HG03354 (cell line): ENCODE measurements around the gene SMCHD1.

Experiments
- ATAC-seq: cut with Tn5 transposase; IDR thresholded peaks from one replicate; pipeline ENCODE4 v1.9.1; 2021; ENCODE audit warnings: mild to moderate bottlenecking; ENCODE audit not compliant: unreplicated experiment, poor library complexity, severe bottlenecking

The SMCHD1 gene

GRCh38 chr18:2655178-2655953, at the start of gene SMCHD1:
SMCHD1 (plus strand) TSS chr18:2655726; CDS start chr18:2656076, 350 bp downstream.
- ATAC-seq: peak; percentile 70

- no peak for ATAC-seq
These were observed 49.2 kb upstream of the SMCHD1 start for GRCh38 chr18:2606335-2606734.

- no peak for ATAC-seq
These were observed 45.9 kb upstream of the SMCHD1 start for GRCh38 chr18:2609604-2610003.

DNA sequence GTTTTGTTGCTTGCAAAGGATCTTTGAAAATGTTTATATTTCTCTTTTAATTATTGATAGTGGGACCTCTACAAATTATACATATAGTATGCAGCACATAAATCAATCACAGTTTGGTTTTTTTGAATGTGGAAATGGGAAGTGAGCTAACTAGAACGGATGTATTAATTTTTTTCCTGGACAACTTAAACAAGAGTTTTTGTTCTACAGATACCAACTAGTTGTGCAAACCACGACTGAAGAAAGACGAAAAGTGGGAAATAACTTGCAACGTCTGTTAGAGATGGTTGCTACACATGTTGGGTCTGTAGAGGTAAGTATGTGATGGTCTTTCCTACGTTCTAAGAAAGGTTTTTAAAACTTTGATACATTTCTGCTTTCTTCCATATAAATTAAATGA, 45.0 kb upstream of the SMCHD1 start:
- no peak for ATAC-seq

DNA sequence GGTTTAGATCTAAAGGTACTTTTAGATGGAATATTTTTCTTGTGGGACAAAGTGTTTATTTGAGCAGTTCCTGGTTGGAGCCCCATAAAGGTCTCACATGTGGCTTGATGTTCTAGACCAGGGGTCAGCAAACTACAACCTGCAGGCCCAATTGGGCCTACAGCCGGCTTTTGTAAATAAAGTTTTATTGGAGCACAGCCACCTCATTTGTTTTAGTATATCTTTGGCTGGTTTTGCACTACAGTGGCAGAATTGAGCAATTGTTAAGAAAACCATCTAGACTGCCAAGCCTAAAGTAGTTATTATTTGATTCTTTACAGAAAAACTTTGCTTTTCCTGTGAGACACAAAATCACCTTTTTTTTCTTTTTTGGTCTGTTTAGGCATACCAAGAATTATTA, 42.5 kb upstream of the SMCHD1 start:
- no peak for ATAC-seq

- no peak for ATAC-seq
These were observed 38.0 kb upstream of the SMCHD1 start for GRCh38 chr18:2617401-2617998.

DNA sequence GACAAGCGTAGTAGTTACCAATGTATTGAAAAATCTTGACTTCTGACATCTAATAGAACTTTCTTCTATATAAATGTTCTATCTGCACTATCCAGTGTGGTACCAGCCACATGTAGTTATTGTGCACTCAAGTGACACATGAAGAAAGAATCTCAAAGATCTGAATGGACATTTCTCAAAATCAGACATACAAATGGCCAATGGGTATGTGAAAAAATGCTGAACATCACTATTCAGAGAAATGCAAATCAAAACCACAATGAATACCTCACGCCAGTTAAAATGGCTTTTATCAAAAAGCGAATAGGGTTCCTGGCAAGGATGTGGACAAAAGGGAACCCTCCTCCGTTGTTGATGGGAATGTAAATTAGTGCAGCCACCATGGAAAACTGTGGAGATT, 37.5 kb upstream of the SMCHD1 start:
- no peak for ATAC-seq

DNA sequence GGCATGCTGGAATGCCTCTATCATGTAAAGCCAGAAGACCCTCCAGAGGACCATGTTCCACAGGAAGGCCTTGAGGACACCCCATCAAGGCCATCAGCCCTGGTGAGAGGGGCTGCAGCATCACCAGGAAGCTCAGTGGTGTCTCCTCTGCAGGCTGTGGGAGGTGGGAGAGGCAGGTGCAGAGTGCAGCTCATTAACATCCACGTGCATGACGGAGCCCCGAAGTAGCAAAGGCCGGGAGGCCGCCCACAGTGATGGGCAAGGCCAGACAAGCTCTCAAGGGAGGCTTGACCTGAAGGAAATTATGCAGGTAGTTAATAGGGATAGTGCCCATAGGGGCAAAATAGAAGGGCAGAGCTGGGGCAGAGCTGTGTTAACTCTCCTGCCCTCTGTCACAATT, 30.3 kb upstream of the SMCHD1 start:
- no peak for ATAC-seq

DNA sequence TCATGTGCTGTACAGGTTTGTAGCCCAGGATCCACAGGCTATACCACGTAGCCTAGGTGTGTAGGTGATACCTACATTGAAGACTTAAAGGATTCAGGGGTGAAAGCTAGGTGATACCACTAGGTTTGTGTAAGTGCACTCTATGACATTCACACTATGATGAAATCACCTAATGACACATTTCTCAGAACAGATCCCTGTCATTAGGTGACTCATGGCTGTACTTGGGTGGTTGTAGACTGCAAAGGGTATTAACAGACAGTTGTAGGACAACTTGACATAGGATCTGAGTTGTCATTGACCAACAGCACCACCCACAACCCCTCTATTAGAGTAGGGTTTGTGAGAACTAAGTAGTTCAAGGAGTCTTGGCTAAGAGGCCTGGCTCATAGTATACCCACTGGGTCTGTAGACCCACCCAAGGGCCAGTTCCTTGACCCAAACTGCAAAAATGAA, 27.7 kb upstream of the SMCHD1 start:
- ATAC-seq: peak; percentile 63

DNA sequence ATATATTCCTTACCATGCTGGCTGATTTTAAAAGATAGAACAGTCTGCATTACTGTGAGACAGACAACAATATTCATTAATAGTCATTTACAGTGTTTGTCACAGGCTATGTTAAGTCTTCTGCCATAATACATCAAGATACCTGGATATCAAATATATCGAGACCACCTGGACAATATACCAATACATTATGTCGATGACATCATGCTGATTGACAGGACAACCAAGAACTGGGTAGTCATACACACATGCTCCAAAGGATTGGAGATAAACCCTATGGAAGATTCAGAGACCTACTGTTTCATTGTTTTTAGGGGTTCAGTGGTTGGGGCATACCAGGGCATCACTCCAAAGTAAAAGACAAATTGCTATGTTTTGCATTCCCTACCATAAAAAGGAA, 26.5 kb upstream of the SMCHD1 start:
- ATAC-seq: no peak

- ATAC-seq: no peak
These were observed 19.9 kb upstream of the SMCHD1 start for GRCh38 chr18:2635586-2635985.

GRCh38 chr18:2636126-2636631, 19.3 kb upstream of the SMCHD1 start:
- ATAC-seq: peak; percentile 26

DNA sequence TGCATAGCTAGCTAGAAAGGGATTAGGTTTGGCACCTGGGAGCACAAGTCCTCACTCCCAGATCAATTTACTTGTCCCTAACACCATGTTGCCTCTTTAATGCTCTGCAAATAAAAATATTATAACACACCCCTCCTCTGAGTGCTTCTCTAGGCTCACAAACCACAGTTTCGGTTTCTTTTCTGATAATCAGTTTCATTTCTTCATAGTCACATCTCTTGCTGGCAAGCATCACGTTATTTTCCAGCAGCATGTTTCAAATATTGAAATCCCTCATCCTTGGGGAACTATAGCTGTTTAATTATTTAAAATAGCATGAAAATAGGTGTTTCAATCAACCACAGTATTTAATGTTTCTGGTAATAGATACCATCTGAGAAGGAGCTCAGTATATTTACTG, 13.9 kb upstream of the SMCHD1 start:
- ATAC-seq: peak; percentile 77

DNA sequence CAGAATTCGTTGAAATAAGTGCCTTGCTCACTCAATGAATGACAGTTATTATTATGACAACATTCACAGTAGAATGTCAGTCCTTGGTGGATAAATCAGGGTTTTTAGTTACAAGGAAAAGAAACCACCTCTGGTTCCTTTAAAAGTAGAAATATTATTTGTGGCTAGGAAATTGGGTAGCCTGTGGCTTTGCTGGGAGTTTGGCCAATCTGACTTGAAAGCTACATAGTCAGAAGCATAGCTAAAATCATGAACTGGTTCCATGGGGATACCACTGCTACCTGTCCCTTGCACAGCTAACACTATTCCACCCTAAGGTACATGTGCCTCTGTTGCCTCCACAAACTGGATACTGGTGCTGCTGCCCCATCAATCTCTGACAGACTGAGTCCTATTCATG, 12.8 kb upstream of the SMCHD1 start:
- no peak for ATAC-seq

GRCh38 chr18:2644535-2644934, 11.0 kb upstream of the SMCHD1 start:
- ATAC-seq: no peak

DNA sequence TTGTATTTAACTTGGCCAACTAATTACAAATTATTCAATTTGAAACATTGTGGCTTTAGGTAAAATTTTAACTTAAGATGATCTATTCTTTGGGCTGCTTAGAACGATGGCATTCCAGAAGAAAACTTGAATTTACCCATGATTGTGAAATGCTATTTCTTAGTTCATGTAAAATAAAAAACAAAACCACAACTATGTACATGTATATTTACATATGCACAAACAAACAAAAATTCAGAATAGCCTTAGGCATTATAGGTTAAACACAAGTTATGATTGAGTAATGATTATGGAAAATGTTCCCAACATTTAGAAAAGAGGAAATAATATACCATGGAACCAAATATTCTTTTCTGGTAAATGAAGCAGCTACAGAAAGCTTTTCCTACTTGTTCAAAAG, 3.5 kb upstream of the SMCHD1 start:
- ATAC-seq: no peak

- ATAC-seq: no peak
These were observed 2.1 kb upstream of the SMCHD1 start for GRCh38 chr18:2653467-2653866.

DNA sequence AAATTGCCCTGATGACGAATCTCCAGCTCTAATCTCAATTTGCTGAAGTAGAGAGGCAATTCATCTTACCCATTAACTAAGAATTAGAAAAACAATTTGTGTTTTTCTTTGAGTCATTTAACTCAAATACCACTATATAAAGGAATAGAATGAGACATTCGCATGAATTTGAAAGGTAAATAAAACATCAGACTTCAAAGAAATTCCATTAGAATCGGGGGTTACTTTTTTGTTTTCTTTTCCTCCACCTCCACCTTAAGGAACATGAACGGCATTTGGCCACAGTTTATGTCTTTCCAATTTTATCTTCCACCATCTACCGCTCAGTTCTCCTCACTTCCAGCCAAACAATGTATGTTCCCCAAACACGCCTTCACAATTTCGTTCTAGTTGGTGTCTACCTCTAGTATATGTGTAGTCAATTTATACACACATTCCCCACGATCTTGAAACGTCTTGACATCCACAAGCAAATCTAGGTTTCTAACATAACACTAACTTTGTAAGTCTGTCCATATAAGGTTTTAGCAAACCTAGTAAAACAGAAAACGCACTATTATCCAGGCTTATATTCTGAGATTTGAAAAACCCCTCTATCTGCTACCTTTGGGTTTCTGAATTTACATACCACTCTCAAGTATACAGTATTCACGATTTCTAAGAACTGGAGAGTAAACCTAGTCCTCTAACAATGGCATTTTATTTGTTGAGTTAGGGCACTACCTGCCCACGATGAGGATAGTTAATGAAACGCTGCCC, 1.2 kb upstream of the SMCHD1 start:
- ATAC-seq: no peak

GRCh38 chr18:2654928-2655177, 673 bp upstream of the SMCHD1 start:
- ATAC-seq: peak; percentile 46

- ATAC-seq: peak; percentile 38
These were observed 369 bp downstream of the SMCHD1 start for GRCh38 chr18:2655954-2656236.
